Stimulated activated CD8-positive, alpha-beta memory T cell treated with anti-CD3 and anti-CD28 coated beads, Interleukin-7, amount 100 ng/mL, for 24 hours (primary cell): ENCODE results near the gene FAM13A.
"Not testable (repeated sequence)": the region's sequence is repeated elsewhere in the genome, so short reads cannot be mapped to it uniquely, and the experiment has no call there.

Source experiments
- DNase-seq: peaks from one replicate; pipeline ENCODE4 v3.0.0-alpha.2; 2020; ENCODE audit warnings: low read depth

Gene FAM13A

GRCh38 chr4:89056953-89057398 is at the start of gene FAM13A:
Gene FAM13A (minus strand): TSS chr4:89057185. CDS start chr4:89056964, 221 bp downstream.
- no peak for DNase-seq

GRCh38 chr4:89105726-89106125 is 48.7 kb upstream of the FAM13A start:
- DNase-seq: no peak

DNA sequence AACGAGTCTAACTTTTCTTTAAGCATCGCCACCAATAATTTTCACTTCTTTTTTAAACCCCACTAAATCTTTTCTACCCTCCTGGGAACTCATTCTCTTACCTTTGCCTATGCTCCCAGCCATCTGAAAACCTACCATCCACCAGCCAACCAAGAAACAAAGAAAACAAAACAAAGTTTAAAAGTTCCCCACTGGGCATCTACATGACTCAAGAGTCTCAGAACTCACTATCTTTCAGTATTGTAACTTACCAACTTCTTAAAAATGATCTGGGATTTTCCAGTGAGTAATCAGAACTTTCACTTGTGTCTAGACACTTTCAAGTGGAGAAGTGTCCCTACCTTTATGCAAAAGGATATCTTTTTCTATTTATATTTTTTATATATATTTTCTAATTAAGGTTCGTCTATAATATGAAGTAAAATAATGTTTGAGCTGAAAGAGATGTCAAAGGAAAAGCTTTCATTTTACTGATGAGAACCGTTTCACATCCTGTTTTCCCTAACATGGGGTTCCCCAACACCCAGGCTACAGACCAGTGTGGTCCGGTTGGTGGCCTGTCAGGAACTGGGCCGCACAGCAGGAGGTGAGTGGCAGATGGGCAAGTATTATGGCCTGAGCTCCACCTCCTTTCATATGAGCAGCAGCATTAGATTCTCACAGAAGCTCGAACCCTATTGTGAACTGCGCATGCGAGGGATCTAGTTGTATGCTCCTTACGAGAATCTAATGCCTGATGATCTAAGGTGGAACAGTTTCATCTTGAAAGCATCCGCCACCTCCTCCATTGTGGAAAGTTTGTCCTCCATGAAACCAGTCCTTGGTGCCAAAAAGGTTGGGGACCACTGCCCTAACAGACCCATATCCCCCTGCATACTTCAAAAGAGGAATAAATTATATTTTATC is 44.5 kb upstream of the FAM13A start:
- no peak for DNase-seq

GRCh38 chr4:89100853-89101252 is 43.9 kb upstream of the FAM13A start:
- no peak for DNase-seq

DNA sequence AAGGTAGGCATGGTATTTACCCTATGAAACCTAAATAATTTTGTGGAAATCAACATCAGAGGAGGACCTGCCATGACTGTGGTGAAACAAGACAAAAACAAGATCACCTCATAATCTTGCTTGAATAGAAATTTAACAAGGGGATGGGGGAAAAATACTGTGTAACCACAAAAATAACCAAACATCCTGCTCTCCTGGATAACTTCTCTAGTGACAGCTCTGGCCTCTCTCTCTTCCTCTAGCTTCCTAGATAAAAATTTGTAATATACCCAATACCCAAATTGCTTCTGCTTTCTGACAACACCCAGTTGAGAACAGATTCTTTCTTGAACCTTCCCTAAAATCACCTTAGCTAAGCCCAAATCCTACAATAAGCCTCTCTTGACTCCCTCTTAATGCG is 42.5 kb upstream of the FAM13A start:
- DNase-seq: no peak

GRCh38 chr4:89099034-89099433 is 42.0 kb upstream of the FAM13A start:
- no peak for DNase-seq

- no peak for DNase-seq
Observed at GRCh38 chr4:89078300-89078699, 21.3 kb upstream of the FAM13A start.

DNA sequence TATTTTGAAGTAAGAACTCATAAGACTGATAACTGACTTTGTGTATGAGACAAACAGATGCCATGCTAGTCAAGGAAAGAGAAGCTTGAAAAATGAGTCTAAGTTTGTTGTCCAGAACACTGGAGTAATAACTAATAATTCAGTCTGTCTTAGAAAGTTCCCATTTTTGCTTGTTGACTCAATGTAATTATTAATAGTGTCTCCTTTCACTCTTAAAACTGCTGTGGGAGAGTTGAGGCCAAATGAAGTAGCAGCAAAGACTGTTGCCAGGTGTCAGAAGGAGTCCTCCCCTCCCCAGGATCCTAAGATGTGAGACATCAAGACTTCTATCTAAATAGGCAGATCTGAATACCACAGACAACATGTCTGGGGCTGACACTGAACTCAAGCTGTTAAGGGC is 20.8 kb upstream of the FAM13A start:
- no peak for DNase-seq

- DNase-seq: no peak
Observed at GRCh38 chr4:89072921-89073320, 15.9 kb upstream of the FAM13A start.

GRCh38 chr4:89071311-89071710 is 14.3 kb upstream of the FAM13A start:
- no peak for DNase-seq

GRCh38 chr4:89070041-89070440 is 13.1 kb upstream of the FAM13A start:
- DNase-seq: no peak

- DNase-seq: no peak
Observed at GRCh38 chr4:89069481-89069880, 12.5 kb upstream of the FAM13A start.

- DNase-seq: no peak
Observed at GRCh38 chr4:89067417-89067816, 10.4 kb upstream of the FAM13A start.

DNA sequence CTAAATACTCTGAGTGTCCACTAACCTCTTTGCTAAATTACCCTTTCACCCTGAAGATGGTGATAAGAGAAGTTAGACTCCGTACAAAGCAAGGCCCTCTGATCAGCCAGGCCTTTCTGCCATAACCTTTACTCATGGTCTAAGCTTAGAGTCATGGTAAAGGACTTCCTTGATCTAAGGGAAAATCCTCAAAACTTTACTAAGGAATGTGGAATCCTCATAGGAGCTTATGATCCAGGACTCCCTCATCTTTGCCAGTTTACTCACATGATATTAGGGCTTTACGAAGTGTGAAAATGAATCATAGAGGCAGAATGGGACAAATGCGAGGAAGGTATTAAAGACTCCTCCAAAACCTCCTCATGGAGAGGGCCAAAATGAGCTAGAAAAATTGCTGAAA is 7.9 kb upstream of the FAM13A start:
- no peak for DNase-seq

DNA sequence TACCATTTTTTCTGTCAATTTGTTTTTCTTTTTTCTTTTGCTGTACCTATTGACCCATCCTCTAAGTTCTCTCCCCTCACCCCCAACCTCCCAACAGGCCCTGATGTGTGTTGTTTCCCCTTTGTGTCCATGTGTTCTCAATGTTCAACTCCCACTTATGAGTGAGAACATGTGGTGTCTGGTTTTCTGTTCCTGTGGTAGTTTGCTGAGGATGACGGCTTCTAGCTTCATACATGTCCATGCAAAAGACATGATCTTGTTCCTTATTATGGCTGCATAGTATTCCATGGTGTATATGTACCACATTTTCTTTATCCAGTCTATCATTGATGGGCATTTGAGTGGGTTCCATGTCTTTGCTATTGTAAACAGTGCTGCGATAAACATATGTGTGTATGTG is 859 bp upstream of the FAM13A start:
- not testable (repeated sequence) for DNase-seq

- no peak for DNase-seq
Observed at GRCh38 chr4:89056292-89056952, 563 bp downstream of the FAM13A start.

DNA sequence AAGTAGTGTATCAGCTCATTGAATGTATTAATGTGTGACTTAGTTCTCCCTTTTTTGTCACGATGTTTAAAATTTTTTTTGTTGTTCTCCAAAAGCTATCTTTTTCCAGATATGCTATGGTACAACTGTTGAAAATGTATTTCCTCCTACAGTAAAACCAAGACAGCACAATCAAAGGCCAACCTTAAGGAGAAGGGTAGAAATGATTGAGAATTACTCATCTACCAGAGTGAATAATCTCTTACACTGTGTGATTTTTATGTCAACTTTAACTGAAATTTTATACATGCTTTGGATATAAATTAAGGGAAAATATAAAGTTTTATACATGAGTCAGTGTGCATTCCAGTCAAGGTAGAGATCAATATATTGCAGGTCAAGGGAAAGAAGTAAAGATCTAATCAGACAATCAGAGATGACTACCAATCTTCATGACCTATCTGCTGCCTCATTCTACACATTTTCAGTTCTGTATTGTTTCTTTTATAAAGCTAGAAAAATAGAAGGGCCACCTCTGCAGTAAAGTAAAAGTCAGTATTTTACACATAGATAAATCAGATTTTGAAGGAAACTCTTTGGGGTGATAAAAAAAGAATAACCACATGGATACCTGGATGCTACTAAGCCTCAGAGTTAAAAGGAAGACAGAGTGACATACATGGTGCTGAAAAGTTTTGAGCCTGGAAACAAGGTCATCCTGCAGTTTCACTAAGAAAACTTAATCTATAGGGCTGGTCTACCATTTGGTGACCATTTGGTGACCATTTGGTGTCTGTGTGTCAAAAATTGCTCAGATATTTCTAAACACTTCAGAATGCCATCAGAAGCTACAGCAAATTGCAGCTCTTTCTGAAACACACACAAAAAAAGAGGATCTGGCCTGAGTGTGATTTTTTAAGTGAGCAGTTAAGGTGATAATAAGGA is 1.6 kb downstream of the FAM13A start:
- no peak for DNase-seq

GRCh38 chr4:89054627-89055026 is 2.4 kb downstream of the FAM13A start:
- DNase-seq: no peak

DNA sequence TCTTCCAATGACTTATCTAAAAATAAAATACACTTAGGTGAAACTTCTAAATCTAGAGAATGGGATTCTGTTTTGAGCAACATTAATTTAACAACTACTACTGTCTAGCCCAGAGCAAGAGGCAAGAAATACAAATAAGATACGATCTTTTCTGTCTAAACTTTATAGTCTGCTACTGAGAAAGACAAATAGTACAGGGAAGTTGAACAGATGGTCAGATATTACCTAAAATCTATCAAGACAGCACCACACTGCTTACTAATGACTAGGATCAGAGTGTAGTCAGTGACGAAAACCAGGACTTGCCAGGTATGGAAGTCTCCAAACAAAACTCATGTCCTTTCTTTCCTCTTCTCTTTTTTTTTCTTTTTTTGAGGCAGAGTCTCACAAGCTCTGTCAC is 7.1 kb downstream of the FAM13A start:
- DNase-seq: no peak

GRCh38 chr4:89048906-89049601 is 7.9 kb downstream of the FAM13A start:
- no peak for DNase-seq

- DNase-seq: no peak
Observed at GRCh38 chr4:89044147-89044900, 12.7 kb downstream of the FAM13A start.
